Measurements from ENCODE around the gene LAPTM5.

- peak in 1 of 7 experiments; percentile 23 for TF ChIP-seq CTCF (IDR thresholded peaks at IDR 0.05)
- TF ChIP-seq POLR2AphosphoS5 (IDR thresholded peaks at IDR 0.05) = peak in 1 of 3 donors; percentile 41
These were observed 37.9 kb downstream of the LAPTM5 start for GRCh38 chr1:30719406-30720270.
